HepG2 (cell line): ENCODE results near the gene CAMSAP3. TPM values are rescaled to one million over a fixed set of nuclear protein-coding genes. Genes with fewer than 3 reads are reported as not detected.

ENCODE experiments used
- ATAC-seq: fragments of 200-7000 bp; cut with Tn5 transposase; 3 replicates; pipeline ENCODE4 v1.9.1; 2020; ENCODE audit warnings: mild to moderate bottlenecking, moderate library complexity
- BruUV-seq: library from RNA; stranded (reverse); fragments of 400-500 nt; replicated peaks from 2 replicates; lab custom pipeline; 2021; lab: Mats Ljungman, UMichigan
- CTCF ChIA-PET: fragments of 300-600 bp; formaldehyde crosslinking; extraction: SDS; loops from one replicate; lab custom pipeline; 2021; ENCODE audit warnings: low total read pairs, inconsistent platforms, low intra/inter-chr PET ratio; lab: Yijun Ruan, JAX
- POLR2A ChIA-PET: fragments of 350-600 bp; sonication (Branson Sonifier 250); formaldehyde crosslinking; loops from one replicate; lab custom pipeline; 2020; ENCODE audit warnings: antibody characterized with exemption, inconsistent platforms; lab: Yijun Ruan, JAX
- DNase-seq: peaks from one replicate; pipeline ENCODE4 v3.0.0-alpha.2; 2015; ENCODE audit warnings: low spot score
- FAIRE-seq: peaks from 3 replicates; lab custom pipeline; 2011; peaks lifted over from hg19 to GRCh38; lab: Jason Lieb, UNC
- H2AFZ ChIP-seq: one replicate; pipeline ENCODE4 v1.6.1; 2011; ENCODE audit warnings: low read length, inconsistent platforms
- H3K27ac ChIP-seq: fragments of 300-600 bp; 3 replicates; pipeline ENCODE4 v1.8.0; 2011; ENCODE audit warnings: mixed run types, mild to moderate bottlenecking, mixed read lengths, low read length, inconsistent platforms; ENCODE audit not compliant: insufficient read depth; ENCODE audit errors: extremely low read length
- H3K27me3 ChIP-seq, 2 experiments: fragments of 200-600 bp in 1 of 2; 2 replicates in 1 of 2; 3 replicates in 1 of 2; pipeline versions ENCODE4 v1.6.0 to v1.8.0; 2011; ENCODE audit warnings: low read length in 2 of 2, mild to moderate bottlenecking in 2 of 2, moderate library complexity in 2 of 2, inconsistent platforms in 1 of 2; ENCODE audit not compliant: insufficient read depth in 2 of 2, control insufficient read depth in 1 of 2
- H3K36me3 ChIP-seq, 2 experiments: fragments of 200-600 bp in 1 of 2; replicated peaks in 1 of 2; 2 replicates in 1 of 2; 3 replicates in 1 of 2; pipeline versions ENCODE4 v1.5.1 to v1.8.0; 2011; ENCODE audit warnings: low read length in 2 of 2, inconsistent platforms in 1 of 2; ENCODE audit not compliant: insufficient read depth in 2 of 2, control insufficient read depth in 1 of 2
- H3K4me1 ChIP-seq: 2 replicates; pipeline ENCODE4 v1.5.1; 2012; ENCODE audit warnings: low read length, inconsistent platforms; ENCODE audit not compliant: insufficient read depth
- H3K4me2 ChIP-seq: 2 replicates; pipeline ENCODE4 v1.6.0; 2011; ENCODE audit warnings: low read depth, low read length, inconsistent platforms
- H3K4me3 ChIP-seq, 3 experiments: fragments of 200-600 bp in 1 of 3; sonication (generic), shearing (Covaris generic) in 1 of 3; replicated peaks in 1 of 3; 2 replicates each; pipeline ENCODE4 v1.5.1; 2011 to 2016; ENCODE audit warnings: low read length in 3 of 3, inconsistent platforms in 2 of 3, low read depth in 2 of 3, mild to moderate bottlenecking in 2 of 3, control low read depth in 1 of 3, mixed read lengths in 1 of 3; ENCODE audit not compliant: insufficient read depth in 1 of 3
- H3K79me2 ChIP-seq: one replicate; pipeline ENCODE4 v1.6.1; 2011; ENCODE audit warnings: low read length, inconsistent platforms; ENCODE audit not compliant: insufficient read depth
- H3K9ac ChIP-seq: 2 replicates; pipeline ENCODE4 v1.6.0; 2011; ENCODE audit warnings: mild to moderate bottlenecking, low read depth, low read length, inconsistent platforms; ENCODE audit not compliant: insufficient read depth
- H3K9me3 ChIP-seq: 2 replicates; pipeline ENCODE4 v1.5.1; 2012; ENCODE audit warnings: mild to moderate bottlenecking, low read length
- H4K20me1 ChIP-seq: 2 replicates; pipeline ENCODE4 v1.6.0; 2011; ENCODE audit warnings: inconsistent platforms, mild to moderate bottlenecking, low read length, moderate library complexity; ENCODE audit not compliant: insufficient read depth
- MIXL1 ChIP-seq: IDR thresholded peaks from 2 replicates; pipeline ENCODE4 v1.6.1; 2016
- MZF1 ChIP-seq: sonication (generic); formaldehyde crosslinking; IDR thresholded peaks from 2 replicates; pipeline ENCODE4 v1.8.1; 2023; ENCODE audit warnings: mild to moderate bottlenecking, missing genetic modification reagents, borderline replicate concordance
- NCOA2 ChIP-seq: sonication (generic); formaldehyde crosslinking; IDR thresholded peaks from 2 replicates; pipeline ENCODE4 v1.8.0; 2022; ENCODE audit warnings: inconsistent platforms
- NR2F2 ChIP-seq: IDR thresholded peaks from 2 replicates; pipeline ENCODE4 v1.6.1; 2012; ENCODE audit warnings: low read depth, inconsistent platforms, borderline replicate concordance
- SOX6 ChIP-seq, 2 experiments: fragments of 450-650 bp in 1 of 2; sonication (generic) in 1 of 2; formaldehyde crosslinking in 1 of 2; IDR thresholded peaks; 2 replicates each; pipeline versions ENCODE4 v1.4.0 to v1.6.1; 2017 to 2020; ENCODE audit warnings: antibody characterized with exemption in 1 of 2, mild to moderate bottlenecking in 1 of 2, missing genetic modification reagents in 1 of 2
- WIZ ChIP-seq: sonication (generic); formaldehyde crosslinking; IDR thresholded peaks from 2 replicates; pipeline ENCODE4 v1.5.1; 2020; ENCODE audit warnings: mild to moderate bottlenecking, missing genetic modification reagents
- ZFP36L2 ChIP-seq: sonication (generic); formaldehyde crosslinking; IDR thresholded peaks from 2 replicates; pipeline ENCODE4 v1.4.0; 2020; ENCODE audit warnings: missing genetic modification reagents
- ZNF501 ChIP-seq: sonication (generic); formaldehyde crosslinking; IDR thresholded peaks from 2 replicates; pipeline ENCODE4 v1.5.1; 2020; ENCODE audit warnings: mild to moderate bottlenecking, moderate library complexity, missing genetic modification reagents
- ZNF678 ChIP-seq: sonication (generic); formaldehyde crosslinking; IDR thresholded peaks from 2 replicates; pipeline ENCODE4 v1.4.0; 2020; ENCODE audit warnings: mild to moderate bottlenecking, missing genetic modification reagents
- ZNF768 ChIP-seq: sonication (generic); formaldehyde crosslinking; IDR thresholded peaks from 2 replicates; pipeline ENCODE4 v1.4.0; 2020; ENCODE audit warnings: missing genetic modification reagents
- WGBS: methylation state at CpG from one replicate; pipeline ENCODE4 v1.1.6; 2017; ENCODE audit warnings: low lambda C conversion rate; 5-methylcytosine and 5-hydroxymethylcytosine counted together
- in situ Hi-C: cut with HindIII; loops from 2 replicates; pipeline ENCODE4 v1.10.0; 2017; ENCODE audit warnings: low pct_unique_long_range_greater_than_20kb; ENCODE audit not compliant: extremely low pct_ligation_motif_present
- intact Hi-C: fragments of 100-400 bp; cut with micrococcal nuclease; formaldehyde crosslinking; loops from one replicate; pipeline ENCODE4 v1.10.0; 2022; ENCODE audit not compliant: unreplicated experiment
- polyA plus RNA-seq, 8 experiments: library from polyadenylated mRNA; depleted of rRNA in 3 of 8; stranded (reverse) in 7 of 8; unstranded in 1 of 8; fragments of >200 nt; fragmentation: Illumina TruSeq in 4 of 8; extraction: Trizol in 4 of 8; gene quantifications; 2 replicates each; pipeline versions ENCODE4 v1.2.1 to v1.2.3, GENCODE V29; 2011 to 2016; ENCODE audit warnings: low read depth in 4 of 8, missing spikeins in 1 of 8, mixed read lengths in 1 of 8; ENCODE audit not compliant: insufficient read depth in 1 of 8
- total RNA-seq, 5 experiments: library from RNA; depleted of rRNA; stranded (reverse); fragments of >200 nt; fragmentation: Illumina TruSeq; extraction: Trizol; gene quantifications; 2 replicates each; pipeline ENCODE4 v1.2.3, GENCODE V29; 2016; ENCODE audit warnings: low read depth in 1 of 5
- TF ChIP-seq, protein P1 (sequence below): sonication (generic); formaldehyde crosslinking; IDR thresholded peaks from 2 replicates; pipeline ENCODE4 v1.5.0; 2020; ENCODE audit warnings: missing genetic modification reagents, mild to moderate bottlenecking, borderline replicate concordance
- TF ChIP-seq, protein P2 (sequence below): sonication (generic); formaldehyde crosslinking; IDR thresholded peaks from 2 replicates; pipeline ENCODE4 v1.4.0; 2020; ENCODE audit warnings: missing genetic modification reagents, mild to moderate bottlenecking, borderline replicate concordance
- TF ChIP-seq, protein P3 (sequence below): sonication (generic); formaldehyde crosslinking; IDR thresholded peaks from 2 replicates; pipeline ENCODE4 v1.4.0; 2020; ENCODE audit warnings: missing genetic modification reagents

Gene CAMSAP3
- total and polyA plus RNA-seq, 2 of the 13 experiments (the other 11 are each of a cell fraction or from before 2014, with no cell fraction given), result 10.8 to 11.8 TPM

GRCh38 chr19:7602240-7602934, 6.7 kb downstream of the CAMSAP3 start:
- no peaks in the 10 kb centered on the region for H3K27me3 ChIP-seq
- CTCF ChIA-PET, result no interaction called here
- H4K20me1 ChIP-seq, result peaks cover 57% of the 10 kb centered on the region
- no peak overlapping the region for H3K27ac ChIP-seq
- H3K79me2 ChIP-seq, result peaks cover 53% of the 10 kb centered on the region
- TF ChIP-seq NR2F2 (no peak), ZNF768 (no peak)
- WGBS, result 94% methylated on average over 15 of the region's 15 CpGs
- no peak overlapping the region for H3K4me3 ChIP-seq
- no peak overlapping the region for H3K4me2 ChIP-seq
- no TSS peak for BruUV-seq
- H3K9me3 ChIP-seq, result no peaks in the 10 kb centered on the region
- intact Hi-C loops (no loop called here), in situ Hi-C loops (no loop called here)
- H3K4me1 ChIP-seq, result peaks cover 12% of the 10 kb centered on the region
- no peak overlapping the region for H3K9ac ChIP-seq
- ATAC-seq (no peak), FAIRE-seq (no peak), DNase-seq (no peak)
- H3K36me3 ChIP-seq, result peaks cover 22 to 41% of the 10 kb centered on the region in 2 experiments; a peak in 4 of 5 replicates
- POLR2A ChIA-PET, result no interaction called here
- H2AFZ ChIP-seq, result no peak overlapping the region

DNA sequence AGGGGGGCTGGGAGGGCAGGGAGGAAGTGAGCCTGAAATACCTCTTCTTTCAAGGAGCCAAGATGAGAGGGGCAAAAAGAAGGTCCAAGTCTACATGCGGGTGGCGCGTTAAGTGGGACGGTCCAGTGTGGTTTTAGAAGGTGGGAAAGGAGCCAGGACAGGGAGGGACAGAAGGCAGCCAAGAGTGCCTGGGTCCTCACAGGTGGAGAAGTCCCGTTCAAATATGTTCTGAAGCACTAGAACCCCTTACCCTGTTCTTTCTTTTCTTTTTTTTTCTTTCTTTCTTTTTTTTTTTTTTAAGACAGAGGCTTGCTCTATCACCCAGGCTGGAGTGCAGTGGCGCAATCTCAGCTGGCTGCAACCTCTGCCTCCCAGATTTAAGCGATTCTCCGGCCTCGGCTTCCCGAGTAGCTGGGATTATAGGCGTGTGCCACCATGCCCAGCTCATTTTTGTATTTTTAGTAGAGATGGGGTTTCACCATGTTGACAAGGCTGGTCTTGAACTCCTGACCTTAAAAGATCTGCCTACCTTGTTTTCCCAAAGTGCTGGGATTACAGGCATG, 7.4 kb downstream of the CAMSAP3 start:
- Histone ChIP-seq H2AFZ (no peak overlapping the region), H3K9ac (no peak overlapping the region), H3K4me2 (no peak overlapping the region), H3K27ac (no peak overlapping the region), H3K4me1 (peaks cover 6% of the 10 kb centered on the region; the same call in 1 of the 2 replicates), H3K4me3 (no peak overlapping the region), H4K20me1 (peaks cover 51% of the 10 kb centered on the region), H3K79me2 (peaks cover 47% of the 10 kb centered on the region), H3K9me3 (no peaks in the 10 kb centered on the region), H3K36me3 (peaks cover 23 to 46% of the 10 kb centered on the region in 2 experiments; a peak in 4 of 5 replicates), H3K27me3 (no peaks in the 10 kb centered on the region)
- in situ Hi-C loops, result no loop called here
- intact Hi-C loops, result no loop called here
- ChIA-PET CTCF (no interaction called here), POLR2A (no interaction called here)
- no TSS peak for BruUV-seq
- DNase-seq (no peak), FAIRE-seq (no peak), ATAC-seq (no peak)
- WGBS, result 96% methylated on average over 11 of the region's 11 CpGs
- TF ChIP-seq MZF1 (CRISPR knock-in tag) (no peak), WIZ (CRISPR knock-in tag) (no peak), SOX6 (IDR thresholded peaks at IDR 0.05) (no peak), SOX6 (CRISPR knock-in tag; IDR thresholded peaks at IDR 0.05) (no peak), MIXL1 (CRISPR knock-in tag) (no peak), NCOA2 (CRISPR knock-in tag) (no peak), ZNF501 (CRISPR knock-in tag) (no peak), ZNF678 (CRISPR knock-in tag) (no peak), ZFP36L2 (CRISPR knock-in tag) (no peak)
- TF ChIP-seq, protein P1, sequence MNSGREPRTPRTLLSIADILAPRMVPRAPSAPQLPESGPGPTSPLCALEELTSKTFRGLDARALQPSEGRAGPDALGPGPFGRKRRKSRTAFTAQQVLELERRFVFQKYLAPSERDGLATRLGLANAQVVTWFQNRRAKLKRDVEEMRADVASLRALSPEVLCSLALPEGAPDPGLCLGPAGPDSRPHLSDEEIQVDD (CRISPR knock-in tag), result no peak
- TF ChIP-seq, protein P2, sequence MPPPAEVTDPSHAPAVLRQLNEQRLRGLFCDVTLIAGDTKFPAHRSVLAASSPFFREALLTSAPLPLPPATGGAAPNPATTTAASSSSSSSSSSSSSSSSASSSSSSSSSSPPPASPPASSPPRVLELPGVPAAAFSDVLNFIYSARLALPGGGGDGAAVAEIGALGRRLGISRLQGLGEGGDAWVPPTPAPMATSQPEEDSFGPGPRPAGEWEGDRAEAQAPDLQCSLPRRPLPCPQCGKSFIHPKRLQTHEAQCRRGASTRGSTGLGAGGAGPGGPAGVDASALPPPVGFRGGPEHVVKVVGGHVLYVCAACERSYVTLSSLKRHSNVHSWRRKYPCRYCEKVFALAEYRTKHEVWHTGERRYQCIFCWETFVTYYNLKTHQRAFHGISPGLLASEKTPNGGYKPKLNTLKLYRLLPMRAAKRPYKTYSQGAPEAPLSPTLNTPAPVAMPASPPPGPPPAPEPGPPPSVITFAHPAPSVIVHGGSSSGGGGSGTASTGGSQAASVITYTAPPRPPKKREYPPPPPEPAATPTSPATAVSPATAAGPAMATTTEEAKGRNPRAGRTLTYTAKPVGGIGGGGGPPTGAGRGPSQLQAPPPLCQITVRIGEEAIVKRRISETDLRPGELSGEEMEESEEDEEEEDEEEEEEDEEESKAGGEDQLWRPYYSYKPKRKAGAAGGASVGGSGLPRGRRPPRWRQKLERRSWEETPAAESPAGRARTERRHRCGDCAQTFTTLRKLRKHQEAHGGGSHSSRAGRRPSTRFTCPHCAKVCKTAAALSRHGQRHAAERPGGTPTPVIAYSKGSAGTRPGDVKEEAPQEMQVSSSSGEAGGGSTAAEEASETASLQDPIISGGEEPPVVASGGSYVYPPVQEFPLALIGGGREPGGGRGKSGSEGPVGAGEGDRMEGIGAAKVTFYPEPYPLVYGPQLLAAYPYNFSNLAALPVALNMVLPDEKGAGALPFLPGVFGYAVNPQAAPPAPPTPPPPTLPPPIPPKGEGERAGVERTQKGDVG (CRISPR knock-in tag), result no peak
- TF ChIP-seq, protein P3, sequence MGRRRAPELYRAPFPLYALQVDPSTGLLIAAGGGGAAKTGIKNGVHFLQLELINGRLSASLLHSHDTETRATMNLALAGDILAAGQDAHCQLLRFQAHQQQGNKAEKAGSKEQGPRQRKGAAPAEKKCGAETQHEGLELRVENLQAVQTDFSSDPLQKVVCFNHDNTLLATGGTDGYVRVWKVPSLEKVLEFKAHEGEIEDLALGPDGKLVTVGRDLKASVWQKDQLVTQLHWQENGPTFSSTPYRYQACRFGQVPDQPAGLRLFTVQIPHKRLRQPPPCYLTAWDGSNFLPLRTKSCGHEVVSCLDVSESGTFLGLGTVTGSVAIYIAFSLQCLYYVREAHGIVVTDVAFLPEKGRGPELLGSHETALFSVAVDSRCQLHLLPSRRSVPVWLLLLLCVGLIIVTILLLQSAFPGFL, result no peak
